HepG2 (cell line): Measurements from ENCODE around the gene SPAG4. TPM values are rescaled to one million over a fixed set of nuclear protein-coding genes. Genes with fewer than 3 reads are reported as not detected.

Experiments
- ATAC-seq: fragments of 200-7000 bp; cut with Tn5 transposase; 3 replicates; pipeline ENCODE4 v1.9.1; 2020; ENCODE audit warnings: mild to moderate bottlenecking, moderate library complexity
- BruUV-seq: library from RNA; stranded (reverse); fragments of 400-500 nt; replicated peaks from 2 replicates; lab custom pipeline; 2021; lab: Mats Ljungman, UMichigan
- CTCF ChIA-PET: fragments of 300-600 bp; formaldehyde crosslinking; extraction: SDS; loops from one replicate; lab custom pipeline; 2021; ENCODE audit warnings: low total read pairs, inconsistent platforms, low intra/inter-chr PET ratio; lab: Yijun Ruan, JAX
- POLR2A ChIA-PET: fragments of 350-600 bp; sonication (Branson Sonifier 250); formaldehyde crosslinking; loops from one replicate; lab custom pipeline; 2020; ENCODE audit warnings: antibody characterized with exemption, inconsistent platforms; lab: Yijun Ruan, JAX
- DNase-seq: peaks from one replicate; pipeline ENCODE4 v3.0.0-alpha.2; 2015; ENCODE audit warnings: low spot score
- FAIRE-seq: peaks from 3 replicates; lab custom pipeline; 2011; peaks lifted over from hg19 to GRCh38; lab: Jason Lieb, UNC
- H2AFZ ChIP-seq: one replicate; pipeline ENCODE4 v1.6.1; 2011; ENCODE audit warnings: low read length, inconsistent platforms
- H3K27ac ChIP-seq: fragments of 300-600 bp; 3 replicates; pipeline ENCODE4 v1.8.0; 2011; ENCODE audit warnings: mixed run types, mild to moderate bottlenecking, mixed read lengths, low read length, inconsistent platforms; ENCODE audit not compliant: insufficient read depth; ENCODE audit errors: extremely low read length
- H3K27me3 ChIP-seq, 2 experiments: fragments of 200-600 bp in 1 of 2; 2 replicates in 1 of 2; 3 replicates in 1 of 2; pipeline versions ENCODE4 v1.6.0 to v1.8.0; 2011; ENCODE audit warnings: low read length in 2 of 2, mild to moderate bottlenecking in 2 of 2, moderate library complexity in 2 of 2, inconsistent platforms in 1 of 2; ENCODE audit not compliant: insufficient read depth in 2 of 2, control insufficient read depth in 1 of 2
- H3K36me3 ChIP-seq, 2 experiments: fragments of 200-600 bp in 1 of 2; replicated peaks in 1 of 2; 2 replicates in 1 of 2; 3 replicates in 1 of 2; pipeline versions ENCODE4 v1.5.1 to v1.8.0; 2011; ENCODE audit warnings: low read length in 2 of 2, inconsistent platforms in 1 of 2; ENCODE audit not compliant: insufficient read depth in 2 of 2, control insufficient read depth in 1 of 2
- H3K4me1 ChIP-seq: 2 replicates; pipeline ENCODE4 v1.5.1; 2012; ENCODE audit warnings: low read length, inconsistent platforms; ENCODE audit not compliant: insufficient read depth
- H3K4me2 ChIP-seq: 2 replicates; pipeline ENCODE4 v1.6.0; 2011; ENCODE audit warnings: low read depth, low read length, inconsistent platforms
- H3K4me3 ChIP-seq, 3 experiments: fragments of 200-600 bp in 1 of 3; sonication (generic), shearing (Covaris generic) in 1 of 3; replicated peaks in 1 of 3; 2 replicates each; pipeline ENCODE4 v1.5.1; 2011 to 2016; ENCODE audit warnings: low read length in 3 of 3, inconsistent platforms in 2 of 3, low read depth in 2 of 3, mild to moderate bottlenecking in 2 of 3, control low read depth in 1 of 3, mixed read lengths in 1 of 3; ENCODE audit not compliant: insufficient read depth in 1 of 3
- H3K79me2 ChIP-seq: one replicate; pipeline ENCODE4 v1.6.1; 2011; ENCODE audit warnings: low read length, inconsistent platforms; ENCODE audit not compliant: insufficient read depth
- H3K9ac ChIP-seq: 2 replicates; pipeline ENCODE4 v1.6.0; 2011; ENCODE audit warnings: mild to moderate bottlenecking, low read depth, low read length, inconsistent platforms; ENCODE audit not compliant: insufficient read depth
- H3K9me3 ChIP-seq: 2 replicates; pipeline ENCODE4 v1.5.1; 2012; ENCODE audit warnings: mild to moderate bottlenecking, low read length
- H4K20me1 ChIP-seq: 2 replicates; pipeline ENCODE4 v1.6.0; 2011; ENCODE audit warnings: inconsistent platforms, mild to moderate bottlenecking, low read length, moderate library complexity; ENCODE audit not compliant: insufficient read depth
- DMTF1 ChIP-seq: sonication (generic); formaldehyde crosslinking; IDR thresholded peaks from 2 replicates; pipeline ENCODE4 v1.4.0; 2020; ENCODE audit warnings: mild to moderate bottlenecking, missing genetic modification reagents
- EHMT2 ChIP-seq: fragments of 200-600 bp; sonication (generic); IDR thresholded peaks from 2 replicates; pipeline ENCODE4 v1.7.0; 2017; ENCODE audit warnings: antibody characterized with exemption, low read depth, low read length, borderline replicate concordance
- FOXK1 ChIP-seq: sonication (generic); formaldehyde crosslinking; IDR thresholded peaks from 2 replicates; pipeline ENCODE4 v1.4.0; 2020; ENCODE audit warnings: low read depth, missing genetic modification reagents, borderline replicate concordance
- NFE2 ChIP-seq: sonication (generic); formaldehyde crosslinking; IDR thresholded peaks from 2 replicates; pipeline ENCODE4 v1.4.0; 2020; ENCODE audit warnings: missing genetic modification reagents
- ZNF136 ChIP-seq: sonication (generic); formaldehyde crosslinking; IDR thresholded peaks from 2 replicates; pipeline ENCODE4 v1.8.1; 2022; ENCODE audit warnings: low read depth, mild to moderate bottlenecking, moderate library complexity, missing genetic modification reagents
- WGBS: methylation state at CpG from one replicate; pipeline ENCODE4 v1.1.6; 2017; ENCODE audit warnings: low lambda C conversion rate; 5-methylcytosine and 5-hydroxymethylcytosine counted together
- in situ Hi-C: cut with HindIII; loops from 2 replicates; pipeline ENCODE4 v1.10.0; 2017; ENCODE audit warnings: low pct_unique_long_range_greater_than_20kb; ENCODE audit not compliant: extremely low pct_ligation_motif_present
- intact Hi-C: fragments of 100-400 bp; cut with micrococcal nuclease; formaldehyde crosslinking; loops from one replicate; pipeline ENCODE4 v1.10.0; 2022; ENCODE audit not compliant: unreplicated experiment
- polyA plus RNA-seq, 8 experiments: library from polyadenylated mRNA; depleted of rRNA in 3 of 8; stranded (reverse) in 7 of 8; unstranded in 1 of 8; fragments of >200 nt; fragmentation: Illumina TruSeq in 4 of 8; extraction: Trizol in 4 of 8; gene quantifications; 2 replicates each; pipeline versions ENCODE4 v1.2.1 to v1.2.3, GENCODE V29; 2011 to 2016; ENCODE audit warnings: low read depth in 4 of 8, missing spikeins in 1 of 8, mixed read lengths in 1 of 8; ENCODE audit not compliant: insufficient read depth in 1 of 8
- total RNA-seq, 5 experiments: library from RNA; depleted of rRNA; stranded (reverse); fragments of >200 nt; fragmentation: Illumina TruSeq; extraction: Trizol; gene quantifications; 2 replicates each; pipeline ENCODE4 v1.2.3, GENCODE V29; 2016; ENCODE audit warnings: low read depth in 1 of 5

The SPAG4 gene
- total and polyA plus RNA-seq, 2 of the 13 experiments (the other 11 are each of a cell fraction or from before 2014, with no cell fraction given), result 5.8 to 137 TPM

- in situ Hi-C loops (no loop called here), intact Hi-C loops (no loop called here)
- H3K79me2 ChIP-seq, result no peaks in the 10 kb centered on the region
- no peaks in the 10 kb centered on the region for H4K20me1 ChIP-seq
- no peaks in the 10 kb centered on the region for H3K9me3 ChIP-seq
- no peak overlapping the region for H3K9ac ChIP-seq
- WGBS, result 65% methylated on average over 14 of the region's 14 CpGs
- no peaks in the 10 kb centered on the region for H3K36me3 ChIP-seq
- H3K4me1 ChIP-seq, result no peaks in the 10 kb centered on the region
- no peak for ATAC-seq
- no peak for DNase-seq
- no peak overlapping the region for H3K4me2 ChIP-seq
- FAIRE-seq, result no peak
- no peak overlapping the region for H3K4me3 ChIP-seq
- no peak for TF ChIP-seq DMTF1 (CRISPR knock-in tag)
- no peak for TF ChIP-seq NFE2 (CRISPR knock-in tag)
- TF ChIP-seq, all 625 proteins: peak for 0
- Histone ChIP-seq H3K27me3 (peaks cover 0 to 10% of the 10 kb centered on the region in 2 experiments; a peak in 2 of 5 replicates), H2AFZ (no peak overlapping the region), H3K27ac (no peak overlapping the region)
- no TSS peak for BruUV-seq
- POLR2A ChIA-PET, result no interaction called here
- CTCF ChIA-PET, result interaction anchor here (0.6 kb wide), 1 partner anchor 1536 kb away, joined by 3 read pairs; no protein-coding TSS in a partner anchor
Observed at GRCh38 chr20:35588397-35588796, 27.2 kb upstream of the SPAG4 start.

- no peak overlapping the region for H3K4me3 ChIP-seq
- POLR2A ChIA-PET, result no interaction called here
- intact Hi-C loops, result no loop called here
- no peaks in the 10 kb centered on the region for H3K79me2 ChIP-seq
- 6% methylated on average over 2 of the region's 2 CpGs for WGBS
- no peak for DNase-seq
- no peak overlapping the region for H3K9ac ChIP-seq
- H3K27ac ChIP-seq, result no peak overlapping the region
- H3K4me1 ChIP-seq, result peaks cover 1% of the 10 kb centered on the region; the same call in 1 of the 2 replicates
- CTCF ChIA-PET, result no interaction called here
- BruUV-seq, result no TSS peak
- H3K4me2 ChIP-seq, result no peak overlapping the region
- no peaks in the 10 kb centered on the region for H3K36me3 ChIP-seq
- FAIRE-seq, result no peak
- H4K20me1 ChIP-seq, result no peaks in the 10 kb centered on the region
- ATAC-seq, result no peak
- in situ Hi-C loops, result no loop called here
- no peak for TF ChIP-seq EHMT2
- TF ChIP-seq ZNF136 (CRISPR knock-in tag), result no peak
- TF ChIP-seq FOXK1 (CRISPR knock-in tag), result no peak
- TF ChIP-seq, all 625 proteins: peak for 0
- no peak overlapping the region for H2AFZ ChIP-seq
- peaks cover 0 to 11% of the 10 kb centered on the region in 2 experiments; a peak in 2 of 5 replicates for H3K27me3 ChIP-seq
- H3K9me3 ChIP-seq, result no peaks in the 10 kb centered on the region
Observed at GRCh38 chr20:35592339-35592974, 23.2 kb upstream of the SPAG4 start.
